Adrenal gland (tissue), 5 donors: ENCODE results near the gene SPPL2A.

Experiments
- POLR2A ChIP-seq, 2 donors: fragments of 450-650 bp; IDR thresholded peaks; one replicate each; pipeline ENCODE4 v1.6.1; 2017; ENCODE audit warnings: antibody characterized with exemption in 2 of 2, mild to moderate bottlenecking in 2 of 2, moderate library complexity in 1 of 2
- TF ChIP-seq, protein P1 (sequence below), 6 experiments: fragments of 450-650 bp in 4 of 6; fragments of 200-600 bp in 2 of 6; sonication (generic) in 1 of 6; IDR thresholded peaks; 1 replicate in 5 of 6; 2 replicates in 1 of 6; pipeline versions ENCODE4 v1.5.1 to v1.8.0; 2016 to 2021; ENCODE audit warnings: antibody characterized with exemption in 6 of 6, mild to moderate bottlenecking in 2 of 6, moderate library complexity in 1 of 6
- donor health status: DM: no; HTN: no; CAD: no.

DNA sequence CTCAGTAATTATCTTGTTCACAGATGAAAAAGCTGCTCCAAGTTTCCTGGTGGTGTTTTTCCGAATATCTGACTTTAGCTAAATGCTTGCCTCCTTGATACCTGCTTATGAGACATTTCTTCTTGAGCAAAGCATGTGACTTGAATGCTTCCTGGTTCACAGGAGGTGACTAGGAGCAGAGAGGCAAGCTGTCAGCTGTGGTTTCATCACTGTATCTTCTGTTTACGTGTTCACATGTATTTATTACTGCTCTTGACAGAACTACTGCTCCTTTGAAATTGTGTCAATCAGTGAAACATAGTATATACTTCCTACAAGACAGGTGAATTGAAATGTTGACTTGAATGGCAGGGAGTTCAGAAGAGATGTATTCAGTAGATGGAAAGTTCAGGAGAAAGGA, 8.9 kb upstream of the SPPL2A start:
- TF ChIP-seq, protein P1, sequence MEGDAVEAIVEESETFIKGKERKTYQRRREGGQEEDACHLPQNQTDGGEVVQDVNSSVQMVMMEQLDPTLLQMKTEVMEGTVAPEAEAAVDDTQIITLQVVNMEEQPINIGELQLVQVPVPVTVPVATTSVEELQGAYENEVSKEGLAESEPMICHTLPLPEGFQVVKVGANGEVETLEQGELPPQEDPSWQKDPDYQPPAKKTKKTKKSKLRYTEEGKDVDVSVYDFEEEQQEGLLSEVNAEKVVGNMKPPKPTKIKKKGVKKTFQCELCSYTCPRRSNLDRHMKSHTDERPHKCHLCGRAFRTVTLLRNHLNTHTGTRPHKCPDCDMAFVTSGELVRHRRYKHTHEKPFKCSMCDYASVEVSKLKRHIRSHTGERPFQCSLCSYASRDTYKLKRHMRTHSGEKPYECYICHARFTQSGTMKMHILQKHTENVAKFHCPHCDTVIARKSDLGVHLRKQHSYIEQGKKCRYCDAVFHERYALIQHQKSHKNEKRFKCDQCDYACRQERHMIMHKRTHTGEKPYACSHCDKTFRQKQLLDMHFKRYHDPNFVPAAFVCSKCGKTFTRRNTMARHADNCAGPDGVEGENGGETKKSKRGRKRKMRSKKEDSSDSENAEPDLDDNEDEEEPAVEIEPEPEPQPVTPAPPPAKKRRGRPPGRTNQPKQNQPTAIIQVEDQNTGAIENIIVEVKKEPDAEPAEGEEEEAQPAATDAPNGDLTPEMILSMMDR (IDR thresholded peaks at IDR 0.05), result no peak
- no peak for TF ChIP-seq POLR2A (IDR thresholded peaks at IDR 0.05)
